Measurements from ENCODE around the gene SP4. TPM values are rescaled to one million over a fixed set of nuclear protein-coding genes. Genes with fewer than 3 reads are reported as not detected.

SP4 gene
- total and polyA plus RNA-seq, 2 experiments from 2014 or later, result 11.9 to 41.6 TPM

DNA sequence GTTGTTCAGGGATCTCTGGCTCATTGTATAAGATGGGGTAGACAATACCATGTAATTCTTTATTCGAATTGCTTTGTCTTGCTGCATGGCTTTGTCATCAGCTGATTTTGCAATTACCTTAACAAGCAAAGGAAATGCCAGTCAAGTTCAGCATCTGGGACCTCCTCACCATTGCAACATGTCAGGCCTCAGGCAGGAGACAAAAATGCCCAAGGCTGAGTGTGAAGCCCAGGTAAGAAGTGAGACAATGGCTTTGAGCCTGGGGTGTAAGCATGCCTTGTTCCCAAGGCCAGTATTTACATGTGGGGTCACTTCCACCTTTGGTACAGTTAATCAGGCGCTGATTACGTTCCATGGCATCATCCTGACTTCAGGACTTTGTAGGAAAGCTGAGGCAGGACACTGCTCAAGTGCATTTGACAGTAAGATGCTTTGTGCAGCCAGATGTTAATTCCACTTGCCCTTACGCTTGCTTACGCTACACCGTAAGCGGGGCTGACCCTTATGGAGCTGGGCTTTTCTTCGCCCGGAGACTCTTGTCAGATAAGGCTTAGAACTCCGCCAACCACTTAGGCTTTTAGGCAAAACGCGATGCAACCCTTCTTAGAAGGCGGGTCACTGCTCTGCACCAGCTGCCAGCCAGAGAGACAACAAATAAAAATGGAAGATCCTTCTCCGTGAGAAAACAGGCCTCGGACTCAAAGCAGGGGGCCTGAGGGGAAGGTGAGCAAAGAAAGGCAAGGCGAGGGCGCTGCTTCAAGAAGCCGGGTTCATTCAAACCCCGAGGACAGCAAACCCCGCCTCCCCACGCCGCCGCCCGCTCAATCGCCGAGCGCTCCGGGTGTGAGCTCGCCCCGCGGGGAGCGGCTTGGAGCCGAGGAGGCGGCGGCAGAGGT is 1.3 kb upstream of the SP4 start:
- H3K4me3 Mint-ChIP-seq, result peak overlapping the region; percentile 78
- DNase-seq (ENCODE audit: low spot score), result peak; percentile 62
- peaks cover 20% of the 10 kb centered on the region for H3K36me3 Mint-ChIP-seq (ENCODE audit: low read depth)
- peak overlapping the region; percentile 95 for H3K27ac Mint-ChIP-seq
- Histone ChIP-seq H3F3A (replicated peaks; ENCODE audit: low read depth) (peaks cover 8% of the 10 kb centered on the region), H3K4me1 (ENCODE audit: insufficient read depth) (peaks cover 33% of the 10 kb centered on the region), H4K20me1 (replicated peaks; ENCODE audit: insufficient read depth) (peaks cover 4% of the 10 kb centered on the region; the same call in 1 of the 2 replicates), H3K79me2 (replicated peaks; ENCODE audit: insufficient read depth) (peaks cover 31% of the 10 kb centered on the region), H3K36me3 (ENCODE audit: insufficient read depth) (no peaks in the 10 kb centered on the region), H3K4me3 (peak overlapping the region; percentile 71), H3K27me3 (ENCODE audit: insufficient read depth) (no peaks in the 10 kb centered on the region), H3K9me2 (ENCODE audit: insufficient read depth) (0 out of 2 replicates have a peak, but pooled peaks cover 3% of the 10 kb centered on the region), H3K4me2 (peak overlapping the region; percentile 88), H2AFZ (peak overlapping the region; percentile 92), H3K27ac (ENCODE audit: low read depth) (peak overlapping the region; percentile 99)
- peaks cover 14% of the 10 kb centered on the region for H3K27me3 Mint-ChIP-seq (ENCODE audit: insufficient read depth, low read depth, poor library complexity)
- no peaks in the 10 kb centered on the region for H3K9me3 Mint-ChIP-seq
- peak; percentile 1 for ATAC-seq
- peaks cover 33% of the 10 kb centered on the region for H3K4me1 Mint-ChIP-seq
- no peak for TF ChIP-seq CREB1 (CRISPR knock-in tag; IDR thresholded peaks at IDR 0.05; ENCODE audit: low read depth)
- TF ChIP-seq ZNF462 (CRISPR knock-in tag; IDR thresholded peaks at IDR 0.05), result no peak
- TF ChIP-seq JUNB (IDR thresholded peaks at IDR 0.05; ENCODE audit: unreplicated experiment), result no peak
- TF ChIP-seq CTCF (conservative IDR thresholded peaks at IDR 0.05; ENCODE audit: low read depth in 2 of 2), result no peak
- TF ChIP-seq NANOG (IDR thresholded peaks at IDR 0.05; ENCODE audit: borderline replicate concordance), result no peak
- no peak for TF ChIP-seq POLR2AphosphoS5 (IDR thresholded peaks at IDR 0.05; ENCODE audit: low read depth)
- TF ChIP-seq, protein P1, sequence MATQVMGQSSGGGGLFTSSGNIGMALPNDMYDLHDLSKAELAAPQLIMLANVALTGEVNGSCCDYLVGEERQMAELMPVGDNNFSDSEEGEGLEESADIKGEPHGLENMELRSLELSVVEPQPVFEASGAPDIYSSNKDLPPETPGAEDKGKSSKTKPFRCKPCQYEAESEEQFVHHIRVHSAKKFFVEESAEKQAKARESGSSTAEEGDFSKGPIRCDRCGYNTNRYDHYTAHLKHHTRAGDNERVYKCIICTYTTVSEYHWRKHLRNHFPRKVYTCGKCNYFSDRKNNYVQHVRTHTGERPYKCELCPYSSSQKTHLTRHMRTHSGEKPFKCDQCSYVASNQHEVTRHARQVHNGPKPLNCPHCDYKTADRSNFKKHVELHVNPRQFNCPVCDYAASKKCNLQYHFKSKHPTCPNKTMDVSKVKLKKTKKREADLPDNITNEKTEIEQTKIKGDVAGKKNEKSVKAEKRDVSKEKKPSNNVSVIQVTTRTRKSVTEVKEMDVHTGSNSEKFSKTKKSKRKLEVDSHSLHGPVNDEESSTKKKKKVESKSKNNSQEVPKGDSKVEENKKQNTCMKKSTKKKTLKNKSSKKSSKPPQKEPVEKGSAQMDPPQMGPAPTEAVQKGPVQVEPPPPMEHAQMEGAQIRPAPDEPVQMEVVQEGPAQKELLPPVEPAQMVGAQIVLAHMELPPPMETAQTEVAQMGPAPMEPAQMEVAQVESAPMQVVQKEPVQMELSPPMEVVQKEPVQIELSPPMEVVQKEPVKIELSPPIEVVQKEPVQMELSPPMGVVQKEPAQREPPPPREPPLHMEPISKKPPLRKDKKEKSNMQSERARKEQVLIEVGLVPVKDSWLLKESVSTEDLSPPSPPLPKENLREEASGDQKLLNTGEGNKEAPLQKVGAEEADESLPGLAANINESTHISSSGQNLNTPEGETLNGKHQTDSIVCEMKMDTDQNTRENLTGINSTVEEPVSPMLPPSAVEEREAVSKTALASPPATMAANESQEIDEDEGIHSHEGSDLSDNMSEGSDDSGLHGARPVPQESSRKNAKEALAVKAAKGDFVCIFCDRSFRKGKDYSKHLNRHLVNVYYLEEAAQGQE (IDR thresholded peaks at IDR 0.05; ENCODE audit: unreplicated experiment), result no peak
- TF ChIP-seq EZH2 (IDR thresholded peaks at IDR 0.05; ENCODE audit: low read depth, unreplicated experiment), result no peak
- no peak for TF ChIP-seq ZNF114 (CRISPR knock-in tag; IDR thresholded peaks at IDR 0.05)
- TF ChIP-seq ETS1 (IDR thresholded peaks at IDR 0.05), result no peak
- no peak for TF ChIP-seq EZH2phosphoT487 (IDR thresholded peaks at IDR 0.05; ENCODE audit: unreplicated experiment)
- TF ChIP-seq STAT1 (IDR thresholded peaks at IDR 0.05; ENCODE audit: unreplicated experiment), result no peak
